OCI-M2 (cell line): ENCODE results near the gene POU2F2.
A peak's percentile ranks its signal among the peaks of the same experiment; 100 is the strongest.

ENCODE experiments used
- DNase-seq: peaks from one replicate; lab custom pipeline; 2025; ENCODE audit not compliant: unreplicated experiment; lab: John Stamatoyannopoulos, UW

The POU2F2 gene

GRCh38 chr19:42132030-42132628 is at the start of gene POU2F2:
Gene POU2F2 (minus strand): TSS chr19:42132446. CDS start chr19:42132411, 35 bp downstream.
- peak; percentile 23 for DNase-seq

GRCh38 chr19:42178791-42179674 is 46.8 kb upstream of the POU2F2 start:
- DNase-seq: no peak

GRCh38 chr19:42177686-42178019 is 45.4 kb upstream of the POU2F2 start:
- no peak for DNase-seq

GRCh38 chr19:42176990-42177685 is 44.9 kb upstream of the POU2F2 start:
- no peak for DNase-seq

GRCh38 chr19:42176649-42176989 is 44.4 kb upstream of the POU2F2 start:
- no peak for DNase-seq

GRCh38 chr19:42175952-42176648 is 43.9 kb upstream of the POU2F2 start:
- DNase-seq: no peak

GRCh38 chr19:42174958-42175734 is 42.9 kb upstream of the POU2F2 start:
- no peak for DNase-seq

- DNase-seq: no peak
Observed at GRCh38 chr19:42174188-42174587, 41.9 kb upstream of the POU2F2 start.

GRCh38 chr19:42173695-42174094 is 41.4 kb upstream of the POU2F2 start:
- DNase-seq: no peak

- no peak for DNase-seq
Observed at GRCh38 chr19:42172261-42172660, 40.0 kb upstream of the POU2F2 start.

- DNase-seq: no peak
Observed at GRCh38 chr19:42170715-42171114, 38.5 kb upstream of the POU2F2 start.

GRCh38 chr19:42169486-42170413 is 37.5 kb upstream of the POU2F2 start:
- no peak for DNase-seq

- no peak for DNase-seq
Observed at GRCh38 chr19:42168206-42168605, 36.0 kb upstream of the POU2F2 start.

- DNase-seq: no peak
Observed at GRCh38 chr19:42166316-42166715, 34.1 kb upstream of the POU2F2 start.

GRCh38 chr19:42165146-42165545 is 32.9 kb upstream of the POU2F2 start:
- DNase-seq: no peak

- no peak for DNase-seq
Observed at GRCh38 chr19:42161616-42162263, 29.5 kb upstream of the POU2F2 start.

GRCh38 chr19:42159942-42160341 is 27.7 kb upstream of the POU2F2 start:
- no peak for DNase-seq

- no peak for DNase-seq
Observed at GRCh38 chr19:42158926-42159325, 26.7 kb upstream of the POU2F2 start.

- no peak for DNase-seq
Observed at GRCh38 chr19:42156571-42156970, 24.3 kb upstream of the POU2F2 start.
